ENCODE data around the gene REEP6.
A peak's percentile ranks its signal among the peaks of the same experiment; 100 is the strongest.

Gene REEP6

GRCh38 chr19:1457031-1457739 lies 33.8 kb upstream of the REEP6 start:
- no peak for DNase-seq

- DNase-seq: no peak
Measured at GRCh38 chr19:1457892-1458291, 33.1 kb upstream of the REEP6 start.

GRCh38 chr19:1459479-1459878 lies 31.5 kb upstream of the REEP6 start:
- DNase-seq: no peak

GRCh38 chr19:1460033-1460995 lies 30.7 kb upstream of the REEP6 start:
- DNase-seq: no peak

GRCh38 chr19:1461862-1462261 lies 29.1 kb upstream of the REEP6 start:
- no peak for DNase-seq

GRCh38 chr19:1465191-1466016 lies 25.6 kb upstream of the REEP6 start:
- DNase-seq: no peak

- no peak for DNase-seq
Measured at GRCh38 chr19:1466018-1466460, 24.9 kb upstream of the REEP6 start.

- DNase-seq: no peak
Measured at GRCh38 chr19:1466461-1467214, 24.3 kb upstream of the REEP6 start.

- no peak for DNase-seq
Measured at GRCh38 chr19:1467215-1467489, 23.8 kb upstream of the REEP6 start.

- no peak for DNase-seq
Measured at GRCh38 chr19:1467490-1468273, 23.3 kb upstream of the REEP6 start.

- DNase-seq: no peak
Measured at GRCh38 chr19:1468274-1468820, 22.6 kb upstream of the REEP6 start.

- DNase-seq: no peak
Measured at GRCh38 chr19:1468821-1469254, 22.1 kb upstream of the REEP6 start.

GRCh38 chr19:1469255-1470054 lies 21.5 kb upstream of the REEP6 start:
- DNase-seq: no peak

GRCh38 chr19:1470055-1470304 lies 21.0 kb upstream of the REEP6 start:
- DNase-seq: no peak

- DNase-seq: peak; percentile 24
Measured at GRCh38 chr19:1470305-1471009, 20.5 kb upstream of the REEP6 start.

GRCh38 chr19:1471010-1471514 lies 19.9 kb upstream of the REEP6 start:
- DNase-seq: no peak

GRCh38 chr19:1471515-1472160 lies 19.3 kb upstream of the REEP6 start:
- peak; percentile 42 for DNase-seq

- DNase-seq: no peak
Measured at GRCh38 chr19:1472231-1473084, 18.5 kb upstream of the REEP6 start.
